EH (cell line): Measurements from ENCODE around the gene FMN2.
A peak's percentile ranks its signal among the peaks of the same experiment; 100 is the strongest.

Experiments used
- DNase-seq: peaks from one replicate; pipeline ENCODE4 v3.0.0-alpha.2; 2015; ENCODE audit warnings: low read depth

The FMN2 gene

DNA sequence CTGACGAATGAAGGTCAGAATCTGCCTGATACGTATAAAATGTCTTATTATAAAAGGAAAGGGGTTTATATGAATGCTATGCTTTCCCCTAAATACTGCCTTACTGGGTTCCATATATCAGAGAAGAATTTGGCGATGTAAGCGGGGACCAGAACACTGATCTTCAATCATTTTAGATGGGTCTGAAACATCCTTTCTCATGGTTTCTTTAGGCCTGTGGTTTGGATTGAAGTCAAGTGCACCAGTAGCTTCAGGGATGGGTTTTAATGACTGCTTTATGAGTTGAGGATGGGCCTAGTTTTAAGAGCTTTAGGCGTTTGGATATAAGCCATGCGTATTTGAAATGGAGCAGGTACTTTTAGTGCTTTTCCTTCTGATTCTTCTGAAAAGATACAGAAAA lies 6.9 kb downstream of the FMN2 start:
- peak; percentile 68 for DNase-seq

- DNase-seq, result peak; percentile 17
Observed at GRCh38 chr1:240099329-240099728, 7.6 kb downstream of the FMN2 start.

GRCh38 chr1:240099748-240100147 lies 8.1 kb downstream of the FMN2 start:
- DNase-seq, result peak; percentile 27

- peak; percentile 86 for DNase-seq
Observed at GRCh38 chr1:240100371-240100934, 8.8 kb downstream of the FMN2 start.

DNA sequence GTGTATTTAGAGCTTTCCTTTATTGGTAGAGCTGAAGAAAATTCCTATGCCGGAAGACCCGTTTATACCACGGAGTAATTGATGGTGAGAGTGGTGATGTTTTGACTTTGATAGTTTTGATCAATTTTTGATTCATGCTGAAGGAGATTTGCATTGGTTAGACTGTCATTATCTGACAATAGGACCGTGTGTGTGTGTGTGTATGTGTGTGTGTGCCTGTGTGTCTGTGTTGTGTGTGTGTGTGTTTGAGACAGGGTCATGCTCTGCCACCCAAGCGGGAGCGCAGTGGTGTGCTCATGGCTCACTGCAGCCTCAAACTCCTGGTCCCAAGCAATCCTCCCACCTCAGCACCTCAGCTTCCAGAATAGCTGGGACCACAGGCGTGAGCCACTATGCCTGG lies 9.6 kb downstream of the FMN2 start:
- no peak for DNase-seq

- no peak for DNase-seq
Observed at GRCh38 chr1:240101737-240102136, 10.1 kb downstream of the FMN2 start.

GRCh38 chr1:240104672-240105071 lies 13.0 kb downstream of the FMN2 start:
- DNase-seq, result peak; percentile 84

- peak; percentile 81 for DNase-seq
Observed at GRCh38 chr1:240107058-240107684, 15.5 kb downstream of the FMN2 start.

DNA sequence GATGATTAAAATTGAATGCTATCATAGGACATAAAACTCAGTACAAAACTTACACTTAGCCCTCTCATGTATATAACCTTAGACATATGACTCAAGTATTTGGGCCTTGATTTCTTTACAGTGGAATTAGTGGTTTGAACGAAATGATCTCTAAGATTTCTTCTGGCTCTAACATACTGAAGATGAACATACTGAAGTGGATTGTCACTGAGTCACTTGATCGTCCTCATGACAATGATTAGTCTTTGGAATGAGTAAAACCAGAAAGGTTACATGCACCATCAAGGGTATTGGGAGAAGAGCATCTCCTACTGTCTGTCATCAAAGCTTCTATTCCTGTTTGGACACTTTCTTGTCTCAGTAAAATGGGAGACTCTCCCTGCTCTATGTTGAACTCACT lies 17.4 kb downstream of the FMN2 start:
- DNase-seq, result peak; percentile 46

- peak; percentile 52 for DNase-seq
Observed at GRCh38 chr1:240109920-240110636, 18.4 kb downstream of the FMN2 start.

DNA sequence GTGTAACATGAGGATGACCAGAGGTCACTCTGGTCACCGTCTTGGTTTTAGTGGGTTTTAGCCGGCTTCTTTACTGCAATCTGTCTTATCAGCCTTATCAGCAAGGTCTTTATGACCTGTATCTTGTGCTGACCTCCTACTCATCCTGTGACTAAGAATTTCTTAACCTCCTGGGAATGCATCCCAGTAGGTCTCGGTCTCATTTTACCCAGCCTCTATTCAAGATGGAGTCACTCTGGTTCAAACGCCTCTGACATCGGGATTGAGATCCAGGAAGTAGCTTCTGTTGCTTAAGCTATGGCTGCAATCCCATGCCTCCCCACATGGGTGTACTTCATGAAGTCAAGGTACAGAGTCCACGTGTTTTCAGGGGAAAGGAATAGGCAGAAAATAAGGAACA lies 19.9 kb downstream of the FMN2 start:
- peak; percentile 19 for DNase-seq

DNA sequence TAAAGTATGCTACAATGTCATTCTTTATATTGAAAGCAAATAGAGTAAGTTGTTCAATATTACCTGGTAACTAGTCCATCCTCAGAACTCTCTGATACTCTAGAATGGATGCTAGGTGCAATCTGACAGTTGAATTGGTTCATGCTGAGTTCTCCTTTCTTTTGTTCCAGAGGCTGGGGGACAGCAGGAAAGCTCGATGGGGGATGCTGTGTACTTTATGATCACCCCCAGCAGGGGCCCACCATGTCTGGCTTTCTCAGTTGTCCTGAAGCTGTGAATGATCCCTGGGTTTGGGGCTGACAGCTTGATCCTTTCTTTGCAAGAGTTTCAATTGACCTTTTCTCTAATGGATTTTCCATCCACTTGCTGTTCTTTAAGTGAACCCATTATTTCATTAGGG lies 22.5 kb downstream of the FMN2 start:
- no peak for DNase-seq

DNA sequence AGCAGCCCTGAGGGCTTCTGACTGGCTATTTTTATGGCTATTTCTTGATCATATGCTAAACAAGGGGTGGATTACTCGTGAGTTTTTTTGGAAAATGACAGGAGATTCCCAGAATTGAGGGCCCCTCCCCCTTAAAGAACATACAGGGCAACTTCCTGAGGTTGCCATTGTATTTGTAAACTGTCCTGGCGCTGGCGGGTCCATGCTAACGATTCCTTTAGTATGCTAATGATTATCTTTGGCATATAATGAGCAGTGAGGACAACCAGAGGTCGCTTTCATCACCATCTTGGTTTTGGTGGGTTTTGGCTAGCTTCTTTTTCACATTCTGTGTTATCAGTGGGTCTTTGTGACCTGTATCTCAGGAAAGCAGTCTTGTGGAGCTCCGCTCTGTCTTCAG lies 24.1 kb downstream of the FMN2 start:
- DNase-seq, result no peak

DNA sequence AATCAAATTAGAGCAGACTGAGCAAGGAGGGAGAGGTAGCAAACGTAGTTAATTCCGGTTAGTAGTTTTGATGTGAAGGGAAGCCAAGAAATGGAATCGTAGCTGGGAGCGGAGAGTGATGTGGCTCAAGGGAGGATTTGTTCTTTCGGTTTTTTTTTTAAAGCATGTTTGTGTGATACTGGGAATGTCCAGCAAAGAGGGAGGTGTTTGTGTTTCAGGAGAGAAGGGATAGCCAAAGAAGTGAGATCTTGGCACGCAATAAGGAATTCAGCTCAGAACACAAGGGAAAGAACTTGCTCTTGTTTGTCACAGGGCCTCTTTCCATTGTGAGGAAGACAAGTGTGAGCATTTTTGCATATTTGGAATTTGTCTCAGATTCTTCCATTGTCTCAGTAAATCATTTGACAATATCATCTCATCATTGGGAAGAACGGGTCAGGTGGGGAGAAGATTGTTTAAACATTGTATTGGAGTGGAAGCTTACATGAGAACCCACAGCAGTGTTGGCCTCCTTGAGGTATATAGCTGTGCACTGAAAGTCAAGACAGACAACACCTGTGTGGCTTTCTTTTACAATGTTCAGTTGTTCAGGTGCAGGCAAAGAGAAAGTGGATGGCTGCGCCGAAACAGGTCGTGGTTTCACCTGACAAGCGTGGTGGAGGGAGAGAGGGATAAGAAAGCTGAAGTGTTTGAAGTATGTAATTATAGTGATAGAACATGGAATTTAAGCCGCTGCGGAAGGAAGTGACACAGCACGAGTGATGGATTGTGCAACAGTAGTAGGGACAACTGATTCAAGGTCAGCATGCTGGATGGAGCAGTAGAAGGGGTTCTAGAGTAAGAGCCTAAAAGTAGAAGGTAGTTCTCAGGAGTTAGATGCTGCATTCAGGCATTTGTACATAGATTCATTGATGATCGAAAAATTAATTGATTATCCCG lies 25.4 kb downstream of the FMN2 start:
- peak; percentile 47 for DNase-seq

GRCh38 chr1:240117930-240118329 lies 26.2 kb downstream of the FMN2 start:
- no peak for DNase-seq

DNA sequence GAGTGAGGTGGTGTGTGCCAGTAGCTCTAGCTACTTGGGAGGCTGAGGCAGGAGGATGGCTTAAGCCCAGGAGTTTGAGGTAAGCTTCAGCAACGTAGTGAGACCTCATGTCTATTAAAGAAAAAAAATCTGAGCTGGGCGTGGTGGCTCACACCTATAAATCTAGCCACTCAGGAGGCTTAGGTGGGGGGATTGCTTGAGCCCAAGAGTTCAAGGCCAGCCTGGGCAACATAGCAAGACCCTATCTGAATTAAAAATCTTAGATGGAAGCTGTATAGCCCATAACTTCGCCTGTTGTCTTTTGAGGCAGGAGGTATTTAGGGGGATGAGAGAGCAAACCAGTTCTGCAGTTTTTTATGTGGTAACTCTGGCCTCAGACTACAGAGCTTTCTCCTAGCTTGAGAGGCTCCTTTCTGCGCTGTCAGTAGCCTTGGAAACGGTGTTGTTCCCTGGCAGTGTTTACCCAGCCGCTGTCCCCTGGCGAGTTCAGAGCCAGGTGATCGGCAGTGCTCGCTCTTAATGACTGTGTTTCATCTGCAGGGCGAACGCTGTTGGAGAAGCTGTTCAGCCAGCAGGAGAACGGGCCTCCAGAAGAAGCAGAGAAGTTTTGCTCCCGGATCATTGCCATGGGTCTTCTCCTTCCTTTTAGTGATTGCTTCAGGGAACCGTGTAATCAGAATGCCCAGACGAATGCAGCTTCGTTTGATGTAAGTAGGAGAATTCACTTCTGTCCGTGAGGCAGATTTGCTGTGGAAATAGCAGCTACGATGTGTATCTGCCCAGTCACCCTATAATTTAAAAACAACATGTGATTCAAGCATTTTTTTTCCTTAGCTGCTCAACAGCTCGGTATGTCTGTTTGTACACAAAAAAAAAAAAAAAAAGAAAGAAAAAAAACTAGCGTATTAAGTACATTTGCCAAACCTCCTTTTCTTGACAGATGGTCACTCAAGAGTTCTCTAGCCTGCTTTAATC lies 31.2 kb downstream of the FMN2 start:
- DNase-seq, result no peak

DNA sequence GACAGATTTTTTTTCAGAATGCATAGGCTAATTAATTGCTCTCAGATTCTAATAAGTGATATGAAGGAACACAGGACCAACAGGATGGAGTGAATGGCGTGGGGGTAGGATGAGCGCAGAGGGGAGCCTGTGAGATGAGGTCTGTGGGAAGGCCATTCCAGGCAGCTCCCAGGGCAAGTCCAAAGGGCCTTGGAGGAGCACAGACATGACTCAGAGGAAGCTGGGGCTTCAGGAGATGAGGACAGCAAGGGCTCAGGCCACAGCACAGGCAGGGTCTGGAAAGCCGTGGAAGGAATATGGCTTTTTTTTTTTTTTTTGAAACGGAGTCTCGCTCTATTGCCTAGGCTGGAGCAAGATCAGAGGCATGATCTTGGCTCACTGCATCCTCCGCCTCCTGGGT lies 35.1 kb downstream of the FMN2 start:
- DNase-seq, result peak; percentile 73

DNA sequence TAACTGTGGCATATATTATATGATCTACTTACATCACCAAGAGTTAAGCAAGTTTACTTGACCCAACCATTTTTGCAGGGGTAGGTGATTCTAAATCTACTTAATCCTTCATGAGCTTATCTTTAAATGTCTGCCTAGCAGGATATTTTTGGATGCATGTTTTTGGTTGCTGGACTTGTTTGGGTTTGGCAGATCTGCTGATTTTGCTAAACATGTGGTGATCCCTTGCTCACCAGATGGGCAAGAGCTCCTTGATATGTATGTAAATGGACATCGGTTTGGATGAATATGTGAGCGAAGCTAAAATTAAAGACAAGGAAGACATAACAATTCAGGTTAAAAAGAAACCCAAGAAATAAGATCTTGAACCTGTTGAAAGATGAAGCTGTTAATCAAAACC lies 36.7 kb downstream of the FMN2 start:
- DNase-seq, result no peak

- no peak for DNase-seq
Observed at GRCh38 chr1:240134113-240134512, 42.4 kb downstream of the FMN2 start.

- peak; percentile 81 for DNase-seq
Observed at GRCh38 chr1:240134596-240134995, 42.9 kb downstream of the FMN2 start.

GRCh38 chr1:240136402-240136801 lies 44.7 kb downstream of the FMN2 start:
- DNase-seq, result peak; percentile 75
